Activated CD4-positive, alpha-beta T cell treated with anti-CD3 and anti-CD28 coated beads for 36 hours (primary cell): ENCODE results near the gene ATAT1. TPM values are rescaled to one million over a fixed set of nuclear protein-coding genes. Genes with fewer than 3 reads are reported as not detected.
A peak's percentile ranks its signal among the peaks of the same experiment; 100 is the strongest.

Experiments used
- ATAC-seq: fragments of 200-7000 bp; cut with Tn5 transposase; one replicate; pipeline ENCODE4 v1.10.0; 2021; ENCODE audit warnings: mild to moderate bottlenecking, moderate library complexity
- CTCF ChIA-PET: fragments of 350-600 bp; sonication (Branson Sonifier 250); formaldehyde crosslinking; loops from one replicate; lab custom pipeline; 2021; ENCODE audit warnings: antibody characterized with exemption; lab: Charles Lee
- POLR2A ChIA-PET: fragments of 350-600 bp; sonication (Branson Sonifier 250); formaldehyde crosslinking; loops from one replicate; lab custom pipeline; 2021; ENCODE audit warnings: antibody characterized with exemption, inconsistent platforms; lab: Charles Lee
- DNase-seq: peaks from one replicate; pipeline ENCODE4 v3.0.0-alpha.2; 2020
- H3K27ac Mint-ChIP-seq: one replicate; pipeline ENCODE4 v1.8.0; 2021; ENCODE audit warnings: mixed read lengths
- H3K27me3 Mint-ChIP-seq: one replicate; pipeline ENCODE4 v1.8.0; 2021; ENCODE audit warnings: mixed read lengths
- H3K36me3 Mint-ChIP-seq: one replicate; pipeline ENCODE4 v1.8.0; 2021; ENCODE audit warnings: low read depth, mixed read lengths
- H3K4me1 Mint-ChIP-seq: one replicate; pipeline ENCODE4 v1.8.0; 2021; ENCODE audit warnings: mixed read lengths
- H3K4me3 Mint-ChIP-seq: one replicate; pipeline ENCODE4 v1.8.0; 2021; ENCODE audit warnings: mild to moderate bottlenecking, moderate library complexity, mixed read lengths
- H3K9me3 Mint-ChIP-seq: one replicate; pipeline ENCODE4 v1.8.0; 2021; ENCODE audit warnings: low read depth, mixed read lengths
- intact Hi-C, 2 experiments: fragments of 100-400 bp; cut with DNase I in 1 of 2; cut with micrococcal nuclease in 1 of 2; formaldehyde crosslinking; loops; one replicate each; pipeline versions ENCODE4 v1.14.2 to v1.15.1; 2022 to 2024; cut with DNase I, micrococcal nuclease
- total RNA-seq, 2 experiments: library from RNA; stranded (reverse); gene quantifications; one replicate each; pipeline ENCODE4 v1.2.3, GENCODE V29; 2021

Gene ATAT1
- total RNA-seq, 2 experiments from 2014 or later = 7.1 to 9.2 TPM

- Mint-ChIP-seq H3K36me3 (peaks cover 75% of the 10 kb centered on the region), H3K27me3 (no peaks in the 10 kb centered on the region), H3K9me3 (no peaks in the 10 kb centered on the region), H3K4me1 (peaks cover 35% of the 10 kb centered on the region), H3K27ac (peak within 1 kb of the TSS; percentile 98), H3K4me3 (peak within 1 kb of the TSS; percentile 97)
- DNase-seq (peak; percentile 98), ATAC-seq (peak; percentile 81)
- intact Hi-C loops = loop anchor here (1.0 to 10.0 kb wide), 24 partner anchors 9 to 1047 kb away; partner anchors contain the start of genes ABCF1 (in 2 of the 2), C6orf136 (in 2 of the 2), GNL1 (in 2 of the 2) and MDC1 (in 2 of the 2)
- ChIA-PET POLR2A (interaction anchor here (0.6 to 1.7 kb wide), 12 partner anchors 9 to 390 kb away, joined by 3 to 6 read pairs (median 4); partner anchors contain the start of genes ABCF1, ATAT1, DHX16 and MDC1), CTCF (interaction anchor here (0.5 to 2.4 kb wide), 14 partner anchors 12 to 211 kb away, joined by 3 to 11 read pairs (median 4); partner anchors contain the start of genes C6orf136, DHX16 and PRR3)
Observed at GRCh38 chr6:30617565-30618269, 9.0 kb upstream of the ATAT1 start, which contains the start of gene MRPS18B. Gene MRPS18B, plus strand, starts transcription at chr6:30617840. Its CDS starts 26 bp downstream, at chr6:30617866.

- POLR2A ChIA-PET = interaction anchor here (0.6 to 1.7 kb wide), 7 partner anchors 8 to 390 kb away, joined by 3 to 6 read pairs (median 3); partner anchors contain the start of genes ABCF1, ATAT1 and DHX16
- intact Hi-C loops = loop anchor here (5.0 to 10.0 kb wide), 6 partner anchors 194 to 1046 kb away; partner anchors contain the start of genes ATP6V1G2 (in 1 of the 2), C6orf47 (in 1 of the 2), CSNK2B (in 1 of the 2) and DDX39B (in 1 of the 2)
Observed at GRCh38 chr6:30618270-30618797, 8.3 kb upstream of the ATAT1 start.

GRCh38 chr6:30619561-30619960, 7.1 kb upstream of the ATAT1 start:
- H3K27ac Mint-ChIP-seq = peak overlapping the region; percentile 98
- DNase-seq (no peak), ATAC-seq (no peak)
- no peaks in the 10 kb centered on the region for H3K9me3 Mint-ChIP-seq
- H3K4me1 Mint-ChIP-seq = peaks cover 18% of the 10 kb centered on the region
- H3K36me3 Mint-ChIP-seq = peaks cover 69% of the 10 kb centered on the region
- ChIA-PET CTCF (interaction anchor here (1.3 to 2.4 kb wide), 3 partner anchors 22 to 104 kb away, joined by 4 to 11 read pairs (median 5); no protein-coding TSS in a partner anchor), POLR2A (interaction anchor here (0.6 kb wide), 1 partner anchor 109 kb away, joined by 3 read pairs; no protein-coding TSS in a partner anchor)
- intact Hi-C loops = loop anchor here (5.0 to 10.0 kb wide), 6 partner anchors 193 to 1045 kb away; partner anchors contain the start of genes ATP6V1G2 (in 1 of the 2), C6orf47 (in 1 of the 2), CSNK2B (in 1 of the 2) and DDX39B (in 1 of the 2)
- H3K27me3 Mint-ChIP-seq = no peaks in the 10 kb centered on the region
- H3K4me3 Mint-ChIP-seq = peak overlapping the region; percentile 97

More at GRCh38 chr6:30618270-30618797, 8.3 kb upstream of the ATAT1 start:
- H3K4me3 Mint-ChIP-seq = peak overlapping the region; percentile 97
- ATAC-seq (no peak), DNase-seq (no peak)
- H3K27ac Mint-ChIP-seq = peak overlapping the region; percentile 98
- H3K4me1 Mint-ChIP-seq = peaks cover 29% of the 10 kb centered on the region
- H3K9me3 Mint-ChIP-seq = no peaks in the 10 kb centered on the region
- CTCF ChIA-PET = interaction anchor here (0.6 to 2.4 kb wide), 13 partner anchors 11 to 135 kb away, joined by 3 to 11 read pairs (median 4); partner anchors contain the start of genes C6orf136, DHX16 and PRR3
- no peaks in the 10 kb centered on the region for H3K27me3 Mint-ChIP-seq
- H3K36me3 Mint-ChIP-seq = peaks cover 73% of the 10 kb centered on the region

- Mint-ChIP-seq H3K4me1 (peaks cover 25% of the 10 kb centered on the region), H3K27me3 (no peaks in the 10 kb centered on the region), H3K9me3 (no peaks in the 10 kb centered on the region), H3K36me3 (peaks cover 53% of the 10 kb centered on the region), H3K27ac (no peak overlapping the region), H3K4me3 (no peak overlapping the region)
- ChIA-PET POLR2A (no interaction called here), CTCF (interaction anchor here (0.7 to 1.3 kb wide), 2 partner anchors 97 to 106 kb away, joined by 3 to 6 read pairs; no protein-coding TSS in a partner anchor)
- no peak for ATAC-seq
- intact Hi-C loops = loop anchor here in 1 of 2 experiments (1.0 kb wide), 1 partner anchor 462 kb away; no protein-coding TSS in a partner anchor
- DNase-seq = no peak
Observed at GRCh38 chr6:30625511-30625910, 1.2 kb upstream of the ATAT1 start.

- ATAC-seq (no peak), DNase-seq (no peak)
- intact Hi-C loops = no loop called here
- no peaks in the 10 kb centered on the region for H3K27me3 Mint-ChIP-seq
- CTCF ChIA-PET = interaction anchor here (0.5 to 0.7 kb wide), 2 partner anchors 12 to 38 kb away, joined by 3 to 4 read pairs; no protein-coding TSS in a partner anchor
- POLR2A ChIA-PET = interaction anchor here (0.7 kb wide), 1 partner anchor 36 kb away, joined by 3 read pairs; no protein-coding TSS in a partner anchor
- no peaks in the 10 kb centered on the region for H3K9me3 Mint-ChIP-seq
- no peak overlapping the region for H3K27ac Mint-ChIP-seq
- H3K36me3 Mint-ChIP-seq = peaks cover 16% of the 10 kb centered on the region
- no peak overlapping the region for H3K4me3 Mint-ChIP-seq
- H3K4me1 Mint-ChIP-seq = peaks cover under 1% of the 10 kb centered on the region
Observed at GRCh38 chr6:30635834-30636233, 9.2 kb downstream of the ATAT1 start.

GRCh38 chr6:30640481-30640880, 13.8 kb downstream of the ATAT1 start:
- Mint-ChIP-seq H3K4me3 (no peak overlapping the region), H3K27me3 (no peaks in the 10 kb centered on the region), H3K27ac (no peak overlapping the region), H3K36me3 (peaks cover 6% of the 10 kb centered on the region), H3K9me3 (no peaks in the 10 kb centered on the region), H3K4me1 (peaks cover 5% of the 10 kb centered on the region)
- ATAC-seq = peak; percentile 42
- POLR2A ChIA-PET = no interaction called here
- CTCF ChIA-PET = interaction anchor here (1.6 kb wide), 1 partner anchor 43 kb away, joined by 4 read pairs; no protein-coding TSS in a partner anchor
- intact Hi-C loops = no loop called here
- DNase-seq = no peak

GRCh38 chr6:30641048-30641447, 14.4 kb downstream of the ATAT1 start:
- H3K27ac Mint-ChIP-seq = peak overlapping the region; percentile 69
- peaks cover 12% of the 10 kb centered on the region for H3K36me3 Mint-ChIP-seq

GRCh38 chr6:30643656-30644055, 17.0 kb downstream of the ATAT1 start:
- peaks cover 13% of the 10 kb centered on the region for H3K36me3 Mint-ChIP-seq
- intact Hi-C loops = no loop called here
- ATAC-seq (no peak), DNase-seq (no peak)
- peaks cover 22% of the 10 kb centered on the region for H3K4me1 Mint-ChIP-seq
- H3K27me3 Mint-ChIP-seq = no peaks in the 10 kb centered on the region
- no peaks in the 10 kb centered on the region for H3K9me3 Mint-ChIP-seq
- ChIA-PET POLR2A (no interaction called here), CTCF (no interaction called here)
- no peak overlapping the region for H3K27ac Mint-ChIP-seq
- no peak overlapping the region for H3K4me3 Mint-ChIP-seq

More at GRCh38 chr6:30641048-30641447, 14.4 kb downstream of the ATAT1 start:
- intact Hi-C loops = no loop called here
- ChIA-PET CTCF (interaction anchor here (0.6 to 1.6 kb wide), 5 partner anchors 28 to 261 kb away, joined by 3 to 4 read pairs (median 3); no protein-coding TSS in a partner anchor), POLR2A (no interaction called here)
- ATAC-seq = no peak
- peaks cover 10% of the 10 kb centered on the region for H3K4me1 Mint-ChIP-seq
- H3K27me3 Mint-ChIP-seq = no peaks in the 10 kb centered on the region
- no peak overlapping the region for H3K4me3 Mint-ChIP-seq
- H3K9me3 Mint-ChIP-seq = no peaks in the 10 kb centered on the region
- no peak for DNase-seq

- no peak for DNase-seq
- Mint-ChIP-seq H3K9me3 (no peaks in the 10 kb centered on the region), H3K36me3 (peaks cover 15% of the 10 kb centered on the region), H3K4me3 (no peak overlapping the region), H3K27me3 (no peaks in the 10 kb centered on the region), H3K4me1 (peaks cover 24% of the 10 kb centered on the region), H3K27ac (no peak overlapping the region)
- POLR2A ChIA-PET = interaction anchor here (0.6 kb wide), 1 partner anchor 34 kb away, joined by 3 read pairs; no protein-coding TSS in a partner anchor
- no peak for ATAC-seq
- CTCF ChIA-PET = interaction anchor here (0.7 kb wide), 1 partner anchor 509 kb away, joined by 3 read pairs; no protein-coding TSS in a partner anchor
- intact Hi-C loops = no loop called here
Observed at GRCh38 chr6:30644769-30645168, 18.1 kb downstream of the ATAT1 start.

- ChIA-PET POLR2A (interaction anchor here (1.2 kb wide), 1 partner anchor 31 kb away, joined by 17 read pairs; no protein-coding TSS in a partner anchor), CTCF (interaction anchor here (0.7 to 1.6 kb wide), 4 partner anchors 20 to 90 kb away, joined by 3 to 7 read pairs (median 3); partner anchors contain the start of gene DHX16)
- Mint-ChIP-seq H3K4me3 (peak overlapping the region; percentile 78), H3K36me3 (peaks cover 16% of the 10 kb centered on the region), H3K4me1 (peaks cover 23% of the 10 kb centered on the region), H3K27ac (peak overlapping the region; percentile 88), H3K27me3 (no peaks in the 10 kb centered on the region), H3K9me3 (no peaks in the 10 kb centered on the region)
- no peak for DNase-seq
- intact Hi-C loops = loop anchor here in 1 of 2 experiments (2.0 kb wide), 1 partner anchor 75 kb away; the partner anchor contains the start of gene TUBB
- no peak for ATAC-seq
Observed at GRCh38 chr6:30645989-30646388, 19.3 kb downstream of the ATAT1 start.
